Type B pancreatic cell (in vitro differentiated cells): ENCODE results near the gene NID1. TPM values are rescaled to one million over a fixed set of nuclear protein-coding genes. Genes with fewer than 3 reads are reported as not detected.

ENCODE experiments used
- DNase-seq: peaks from one replicate; pipeline ENCODE4 v3.0.0; 2021; ENCODE audit warnings: mixed read lengths; ENCODE audit not compliant: unreplicated experiment; ENCODE audit errors: extremely low spot score
- H3K27ac Mint-ChIP-seq: 2 replicates; pipeline ENCODE4 v1.8.0; 2021; ENCODE audit warnings: mild to moderate bottlenecking, mixed read lengths
- H3K27me3 Mint-ChIP-seq: 2 replicates; pipeline ENCODE4 v1.8.0; 2021; ENCODE audit warnings: mixed read lengths
- H3K36me3 Mint-ChIP-seq: 2 replicates; pipeline ENCODE4 v1.8.0; 2021; ENCODE audit warnings: mixed read lengths
- H3K4me1 Mint-ChIP-seq: one replicate; pipeline ENCODE4 v1.8.0; 2021; ENCODE audit warnings: mixed read lengths; ENCODE audit not compliant: unreplicated experiment
- H3K4me3 Mint-ChIP-seq: 2 replicates; pipeline ENCODE4 v1.8.0; 2021; ENCODE audit warnings: mild to moderate bottlenecking, mixed read lengths
- H3K9me3 Mint-ChIP-seq: 2 replicates; pipeline ENCODE4 v1.8.0; 2021; ENCODE audit warnings: mixed read lengths
- total RNA-seq: library from RNA; stranded (reverse); gene quantifications from 2 replicates; pipeline ENCODE4 v1.2.1, GENCODE V29; 2021; ENCODE audit warnings: low replicate concordance
- TF ChIP-seq, protein P1 (sequence below): fragments of 200-600 bp; sonication (generic); conservative IDR thresholded peaks from 2 replicates; pipeline ENCODE4 v1.5.0; 2021; ENCODE audit warnings: antibody characterized with exemption, mild to moderate bottlenecking

The NID1 gene
- total RNA-seq, 1 donor from 2014 or later = 65.6 TPM

DNA sequence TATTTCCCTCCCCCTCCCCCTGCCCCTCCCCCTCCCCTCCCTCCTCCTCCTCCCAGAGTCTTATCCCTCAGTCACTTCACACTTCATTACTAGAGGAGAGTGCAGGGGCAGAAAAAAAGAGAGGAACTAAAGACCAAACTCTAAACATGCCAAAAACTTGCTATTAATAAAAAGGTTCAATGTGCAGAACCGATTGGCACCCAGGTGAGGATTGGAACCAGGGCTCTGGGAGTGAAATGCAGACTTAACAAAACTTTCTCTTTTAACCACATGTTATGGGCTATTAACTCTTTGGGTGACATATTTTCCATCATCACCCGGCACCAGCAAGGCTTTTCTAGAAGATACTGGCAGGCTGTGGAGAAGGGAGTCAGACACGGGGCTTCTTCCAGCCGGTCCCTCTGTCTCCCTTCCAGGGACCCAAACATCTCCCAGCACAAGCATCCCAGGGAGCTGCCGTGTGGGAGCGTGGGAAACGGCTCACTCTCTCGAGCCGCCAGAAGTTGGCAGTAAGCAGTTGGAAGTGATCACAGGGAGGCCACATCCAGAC lies 13.6 kb downstream of the NID1 start:
- H3K27ac Mint-ChIP-seq = no peak overlapping the region
- peaks cover 3% of the 10 kb centered on the region for H3K36me3 Mint-ChIP-seq
- H3K9me3 Mint-ChIP-seq = no peaks in the 10 kb centered on the region
- DNase-seq = no peak
- H3K4me3 Mint-ChIP-seq = no peak overlapping the region
- peaks cover 11% of the 10 kb centered on the region for H3K4me1 Mint-ChIP-seq
- peaks cover 22% of the 10 kb centered on the region for H3K27me3 Mint-ChIP-seq
- TF ChIP-seq, protein P1, sequence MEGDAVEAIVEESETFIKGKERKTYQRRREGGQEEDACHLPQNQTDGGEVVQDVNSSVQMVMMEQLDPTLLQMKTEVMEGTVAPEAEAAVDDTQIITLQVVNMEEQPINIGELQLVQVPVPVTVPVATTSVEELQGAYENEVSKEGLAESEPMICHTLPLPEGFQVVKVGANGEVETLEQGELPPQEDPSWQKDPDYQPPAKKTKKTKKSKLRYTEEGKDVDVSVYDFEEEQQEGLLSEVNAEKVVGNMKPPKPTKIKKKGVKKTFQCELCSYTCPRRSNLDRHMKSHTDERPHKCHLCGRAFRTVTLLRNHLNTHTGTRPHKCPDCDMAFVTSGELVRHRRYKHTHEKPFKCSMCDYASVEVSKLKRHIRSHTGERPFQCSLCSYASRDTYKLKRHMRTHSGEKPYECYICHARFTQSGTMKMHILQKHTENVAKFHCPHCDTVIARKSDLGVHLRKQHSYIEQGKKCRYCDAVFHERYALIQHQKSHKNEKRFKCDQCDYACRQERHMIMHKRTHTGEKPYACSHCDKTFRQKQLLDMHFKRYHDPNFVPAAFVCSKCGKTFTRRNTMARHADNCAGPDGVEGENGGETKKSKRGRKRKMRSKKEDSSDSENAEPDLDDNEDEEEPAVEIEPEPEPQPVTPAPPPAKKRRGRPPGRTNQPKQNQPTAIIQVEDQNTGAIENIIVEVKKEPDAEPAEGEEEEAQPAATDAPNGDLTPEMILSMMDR = no peak

DNA sequence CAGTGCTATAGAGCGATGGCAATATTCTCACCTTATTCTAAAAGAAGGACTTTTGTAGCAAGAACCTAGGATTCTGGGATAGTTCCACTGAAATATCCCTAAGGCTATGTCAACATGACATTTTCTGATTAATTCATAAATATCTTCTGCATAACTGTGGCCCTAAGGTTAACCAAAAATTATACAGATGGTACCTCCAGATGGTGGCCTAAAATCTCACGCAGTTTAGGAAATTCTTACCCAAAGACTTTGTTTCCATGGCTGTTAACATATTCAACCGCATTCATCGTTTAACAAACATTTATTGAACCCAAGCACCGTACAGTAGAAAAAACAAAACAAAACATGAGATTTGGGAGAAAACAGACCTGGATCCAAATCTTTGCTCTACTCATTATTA lies 19.1 kb downstream of the NID1 start:
- no peaks in the 10 kb centered on the region for H3K4me1 Mint-ChIP-seq
- no peaks in the 10 kb centered on the region for H3K27me3 Mint-ChIP-seq

DNA sequence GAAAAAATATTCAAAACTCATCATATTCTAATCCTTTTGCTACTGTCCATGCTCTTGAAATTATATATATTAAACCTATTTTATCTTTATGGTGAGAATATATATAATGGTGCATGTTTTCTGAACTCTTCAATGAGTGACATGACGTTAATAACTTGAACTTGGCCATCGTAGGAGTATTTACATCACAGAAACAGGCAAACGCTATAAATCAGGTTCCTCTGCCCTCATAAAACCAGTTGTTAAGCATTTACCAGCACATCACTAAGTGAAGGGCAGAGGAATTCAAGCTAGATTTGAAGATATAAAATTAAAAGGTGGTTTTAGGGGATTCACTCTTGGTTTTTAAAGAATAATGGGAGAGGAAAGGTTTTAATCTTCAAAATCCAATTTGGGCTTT lies 20.5 kb downstream of the NID1 start:
- Mint-ChIP-seq H3K4me1 (peaks cover 10% of the 10 kb centered on the region), H3K27me3 (no peaks in the 10 kb centered on the region), H3K36me3 (peaks cover 9% of the 10 kb centered on the region), H3K9me3 (no peaks in the 10 kb centered on the region), H3K4me3 (no peak overlapping the region), H3K27ac (no peak overlapping the region)
- TF ChIP-seq, protein P1 = no peak
- no peak for DNase-seq

More for the DNA sequence above, 19.1 kb downstream of the NID1 start:
- Mint-ChIP-seq H3K27ac (no peak overlapping the region), H3K9me3 (no peaks in the 10 kb centered on the region), H3K36me3 (peaks cover 9% of the 10 kb centered on the region), H3K4me3 (no peak overlapping the region)
- TF ChIP-seq, protein P1 = no peak
- DNase-seq = no peak

DNA sequence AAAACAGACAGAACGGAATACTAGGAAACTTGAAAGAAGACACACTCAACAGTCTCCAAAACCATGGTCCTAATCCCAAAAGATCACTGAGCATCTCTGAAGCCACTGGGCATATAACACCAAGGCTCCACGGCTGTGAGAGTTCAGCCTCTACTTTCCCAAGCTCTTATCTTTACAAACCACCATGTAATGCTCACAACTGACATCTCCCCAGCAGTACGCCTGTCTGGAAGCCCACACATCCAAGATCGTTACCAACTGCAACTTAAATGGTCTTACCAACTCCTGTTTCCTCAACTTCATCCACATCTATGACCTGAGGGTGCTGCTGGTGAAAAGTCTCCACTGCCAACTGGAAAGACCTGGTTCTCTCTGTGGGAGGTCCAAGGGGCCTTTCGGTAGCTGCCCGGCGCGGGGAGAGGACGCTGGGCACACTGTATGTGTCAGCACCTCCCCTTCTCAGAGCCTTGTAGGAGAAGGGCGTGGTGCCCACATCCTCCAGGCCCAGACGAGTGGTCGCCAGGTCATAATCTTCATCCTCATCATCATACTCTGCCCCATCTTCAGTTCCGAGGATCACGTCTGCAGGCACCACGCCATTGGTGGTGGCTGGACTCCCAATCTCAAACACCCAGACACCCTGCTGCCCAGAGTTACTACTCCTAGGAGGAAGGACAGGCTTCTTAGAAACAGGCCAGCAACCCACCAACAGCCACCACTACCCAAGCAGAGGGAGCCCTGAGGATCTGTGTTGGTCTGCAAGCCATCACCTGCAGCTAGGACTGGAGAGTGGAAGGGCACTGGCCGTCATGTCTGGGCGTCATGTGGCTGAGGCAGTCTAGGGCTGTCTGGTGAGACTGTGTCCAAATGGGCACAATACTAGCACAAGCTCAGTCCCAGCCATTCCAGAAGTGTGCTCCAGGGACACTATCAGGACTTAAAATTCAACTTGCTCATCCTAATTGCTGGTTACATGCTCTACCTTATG lies 23.0 kb downstream of the NID1 start:
- Mint-ChIP-seq H3K9me3 (no peaks in the 10 kb centered on the region), H3K4me1 (peaks cover 11% of the 10 kb centered on the region), H3K27ac (no peak overlapping the region), H3K27me3 (no peaks in the 10 kb centered on the region), H3K4me3 (no peak overlapping the region), H3K36me3 (peaks cover 6% of the 10 kb centered on the region)
- TF ChIP-seq, protein P1 = no peak
- DNase-seq = no peak

DNA sequence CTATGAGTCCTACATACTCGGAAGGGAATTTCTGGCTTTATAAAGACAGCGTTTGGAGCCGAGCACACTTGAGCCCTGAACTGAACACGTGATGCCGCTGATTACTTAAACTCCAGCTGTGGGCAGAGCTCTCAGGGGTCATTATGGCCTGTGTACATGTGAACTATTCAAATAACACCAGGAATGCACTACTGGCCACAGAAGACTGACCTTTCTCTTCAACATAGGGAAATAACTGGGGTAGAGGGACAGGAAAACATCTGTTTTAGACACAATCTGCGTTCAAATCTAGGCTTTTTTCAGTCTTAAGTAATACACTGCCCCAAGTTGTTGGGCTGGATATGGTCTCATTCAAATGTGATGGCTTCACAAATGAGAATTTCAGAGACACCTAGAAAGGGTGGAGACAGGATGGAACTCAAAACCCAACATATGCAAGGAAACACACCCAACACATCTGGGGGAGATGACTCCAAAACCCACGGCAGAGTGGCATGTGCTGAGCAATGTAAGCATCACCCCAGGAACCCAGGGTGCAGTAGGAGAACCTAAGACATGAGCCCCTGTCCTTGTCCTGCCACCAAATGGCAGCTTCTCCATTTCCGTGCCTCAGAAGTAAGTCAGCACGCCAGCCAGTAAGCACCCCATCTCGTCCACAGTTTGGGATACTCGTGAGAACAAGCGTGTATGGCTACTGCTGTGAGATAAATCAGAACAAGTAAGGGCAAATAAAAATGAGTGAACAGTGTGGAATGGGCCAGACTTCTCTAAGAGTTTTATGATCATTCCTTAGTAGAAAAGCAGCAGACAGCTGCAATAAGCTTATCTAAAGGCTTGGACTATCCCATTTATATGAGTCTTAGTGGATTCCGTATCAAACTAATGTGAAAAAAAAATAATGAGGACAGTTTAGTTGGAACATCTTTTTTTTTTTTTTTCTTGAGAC lies 24.9 kb downstream of the NID1 start:
- DNase-seq = no peak
- Mint-ChIP-seq H3K27ac (peak overlapping the region; percentile 32), H3K27me3 (no peaks in the 10 kb centered on the region), H3K4me3 (peak overlapping the region; percentile 35), H3K9me3 (no peaks in the 10 kb centered on the region), H3K4me1 (peaks cover 11% of the 10 kb centered on the region), H3K36me3 (peaks cover 9% of the 10 kb centered on the region)
- TF ChIP-seq, protein P1 = no peak
